IPS DF 4.7 (cell line): ENCODE data around the gene C2orf49.
A peak's percentile ranks its signal among the peaks of the same experiment; 100 is the strongest.

Source experiments
- DNase-seq: peaks from one replicate; pipeline ENCODE4 v3.0.0-alpha.2; 2013; ENCODE audit warnings: low spot score; ENCODE audit errors: extremely low read depth

Gene C2orf49

DNA sequence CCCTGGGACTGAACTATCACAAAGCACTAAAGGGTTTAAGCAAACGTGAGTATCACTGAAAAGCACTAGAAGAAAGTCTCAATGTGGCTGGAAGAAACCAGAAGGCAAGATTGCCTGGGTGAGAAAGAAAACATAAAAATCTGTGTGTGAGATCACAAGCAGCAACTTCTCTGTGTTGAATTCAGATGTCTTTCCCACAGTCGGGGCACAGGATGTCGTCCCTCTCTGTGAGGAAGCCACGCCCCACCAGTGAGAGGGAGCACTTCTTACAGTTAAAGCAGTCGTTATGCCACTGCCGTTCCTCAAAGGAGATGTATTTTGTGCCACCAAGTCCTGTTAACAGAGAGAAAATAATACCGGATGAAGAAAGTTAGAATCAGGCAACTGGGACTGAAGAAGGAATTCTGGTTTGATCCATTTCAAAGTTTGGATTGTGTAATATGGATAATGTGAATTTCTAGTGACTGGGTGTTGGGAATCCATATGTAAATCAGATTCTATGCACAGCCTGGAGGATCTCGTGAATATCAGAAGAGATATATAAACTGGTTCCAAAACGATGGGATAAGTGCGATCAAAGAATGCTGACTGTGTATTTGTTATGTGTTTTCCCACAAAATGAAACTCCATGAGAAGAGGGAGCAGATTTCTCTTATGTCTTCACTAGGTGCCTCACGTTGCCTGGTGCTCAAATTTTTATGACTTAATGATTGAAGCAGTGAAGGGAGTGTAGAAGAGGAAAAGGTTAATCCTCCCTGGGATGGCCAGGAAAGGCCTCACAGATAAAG, 24.0 kb downstream of the C2orf49 start:
- no peak for DNase-seq

DNA sequence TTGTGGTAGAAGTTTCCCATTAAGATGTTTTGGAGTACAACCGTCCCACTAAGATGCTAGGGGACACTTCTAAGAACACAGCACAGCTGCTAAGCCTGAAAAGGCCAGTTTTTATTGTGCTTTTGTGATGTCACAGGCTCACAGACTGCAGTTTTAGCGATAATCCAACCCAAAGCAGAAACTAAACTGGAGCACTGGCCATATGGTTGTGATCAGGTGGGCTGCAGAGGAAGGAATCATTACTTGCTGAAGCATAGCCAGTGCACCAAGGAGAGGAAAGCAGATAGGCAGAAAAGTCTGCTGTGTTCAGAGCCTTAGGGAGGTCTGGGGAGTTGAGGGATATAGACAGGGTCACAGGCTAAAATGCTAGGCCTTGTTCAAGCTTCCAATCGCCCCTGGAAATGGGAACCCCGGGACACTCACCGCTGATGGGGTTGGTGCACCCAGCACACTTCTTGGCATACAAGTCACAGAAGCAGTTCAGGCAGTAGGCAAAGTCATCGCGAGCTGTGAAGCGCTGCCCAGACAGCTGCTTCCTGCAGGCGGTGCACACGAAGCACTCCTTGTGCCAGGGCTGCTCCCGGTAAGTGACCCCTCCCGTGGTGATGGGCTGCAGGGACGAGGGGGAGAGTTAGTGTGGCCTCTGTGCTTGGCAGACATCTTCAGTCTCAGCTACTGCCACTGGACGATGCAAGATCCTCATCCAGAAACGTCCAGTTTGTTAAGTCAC, 25.7 kb downstream of the C2orf49 start:
- no peak for DNase-seq

DNA sequence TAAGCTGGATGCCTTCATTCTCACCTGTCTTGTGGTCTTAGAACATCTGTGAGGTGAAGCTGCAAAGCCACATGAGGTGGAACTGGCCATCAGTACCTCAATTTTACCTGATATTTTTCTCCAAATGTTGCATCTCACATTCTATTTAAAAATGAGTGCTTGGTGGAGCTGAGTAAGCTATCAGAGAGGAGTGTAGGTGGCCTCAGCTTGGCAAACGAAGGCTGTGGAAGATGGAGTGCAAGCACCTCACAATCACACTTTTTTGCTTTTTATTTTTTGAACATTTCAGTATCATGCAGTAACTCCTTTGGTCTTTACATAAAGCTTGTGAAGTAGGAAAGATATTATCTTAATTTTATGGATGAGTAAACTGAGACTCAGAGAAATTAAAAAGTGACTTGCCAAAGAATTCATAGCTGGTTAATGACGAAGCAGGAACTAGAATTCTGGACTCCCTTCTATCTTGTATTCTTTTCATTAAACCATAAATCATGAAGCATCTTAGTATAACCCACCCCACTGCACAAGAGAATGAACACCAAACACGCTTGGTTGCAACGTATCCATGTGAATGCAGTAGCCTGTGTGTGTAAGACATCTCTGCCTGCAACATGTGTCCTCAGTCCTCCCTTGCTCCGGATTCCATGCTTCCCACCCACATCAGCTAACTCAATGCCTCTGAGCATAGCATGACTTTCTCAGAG, 27.2 kb downstream of the C2orf49 start:
- DNase-seq: no peak

DNA sequence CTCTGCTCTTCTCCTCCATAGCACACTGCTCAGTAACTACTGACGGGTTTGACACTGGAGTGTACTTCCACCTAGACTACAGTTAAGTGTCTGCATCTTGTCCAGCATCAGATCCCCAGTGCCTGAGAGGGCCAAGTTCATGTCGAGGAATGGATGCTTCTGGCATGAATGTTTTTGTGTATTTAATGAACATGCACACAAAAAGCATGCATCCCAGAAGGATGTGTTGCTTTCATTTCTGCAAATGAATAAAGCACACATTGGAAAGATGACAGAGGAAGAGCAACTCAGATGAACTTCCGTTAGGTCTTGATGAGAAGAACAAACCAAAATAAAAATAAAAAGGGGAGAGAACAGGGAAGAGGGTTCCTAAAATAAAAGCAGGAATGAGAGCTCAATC, 27.9 kb downstream of the C2orf49 start:
- DNase-seq: no peak

DNA sequence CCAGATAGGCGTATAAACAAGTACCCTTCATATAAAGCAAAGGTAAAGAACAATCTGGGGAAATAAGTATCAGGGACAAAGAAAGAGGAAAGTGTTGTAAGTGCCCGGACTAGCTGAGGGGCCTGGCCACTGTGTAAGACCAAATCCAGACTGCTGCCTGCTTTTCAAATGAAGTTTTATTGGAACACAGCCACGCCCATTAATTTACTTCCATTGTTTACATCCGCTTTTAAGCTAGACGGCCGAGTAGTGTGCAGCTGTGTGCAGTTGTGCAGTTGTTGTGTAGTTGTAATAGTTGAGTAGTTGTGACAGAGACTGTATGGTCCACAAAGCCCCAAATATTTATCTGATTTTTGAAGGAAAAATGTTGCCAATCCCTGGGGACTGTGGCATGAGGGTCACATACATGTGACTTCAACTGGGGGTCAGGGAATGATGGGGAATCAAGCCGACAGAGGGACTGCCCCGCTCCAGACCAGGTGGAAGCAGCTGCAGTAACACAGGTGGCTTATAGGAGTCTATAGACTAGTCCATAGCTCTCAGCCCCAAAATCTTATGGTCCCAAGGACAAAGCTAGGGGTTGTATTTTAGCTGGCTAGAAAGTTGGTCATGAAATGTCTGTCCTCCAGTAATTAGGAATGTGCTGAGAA, 31.5 kb downstream of the C2orf49 start:
- no peak for DNase-seq

DNA sequence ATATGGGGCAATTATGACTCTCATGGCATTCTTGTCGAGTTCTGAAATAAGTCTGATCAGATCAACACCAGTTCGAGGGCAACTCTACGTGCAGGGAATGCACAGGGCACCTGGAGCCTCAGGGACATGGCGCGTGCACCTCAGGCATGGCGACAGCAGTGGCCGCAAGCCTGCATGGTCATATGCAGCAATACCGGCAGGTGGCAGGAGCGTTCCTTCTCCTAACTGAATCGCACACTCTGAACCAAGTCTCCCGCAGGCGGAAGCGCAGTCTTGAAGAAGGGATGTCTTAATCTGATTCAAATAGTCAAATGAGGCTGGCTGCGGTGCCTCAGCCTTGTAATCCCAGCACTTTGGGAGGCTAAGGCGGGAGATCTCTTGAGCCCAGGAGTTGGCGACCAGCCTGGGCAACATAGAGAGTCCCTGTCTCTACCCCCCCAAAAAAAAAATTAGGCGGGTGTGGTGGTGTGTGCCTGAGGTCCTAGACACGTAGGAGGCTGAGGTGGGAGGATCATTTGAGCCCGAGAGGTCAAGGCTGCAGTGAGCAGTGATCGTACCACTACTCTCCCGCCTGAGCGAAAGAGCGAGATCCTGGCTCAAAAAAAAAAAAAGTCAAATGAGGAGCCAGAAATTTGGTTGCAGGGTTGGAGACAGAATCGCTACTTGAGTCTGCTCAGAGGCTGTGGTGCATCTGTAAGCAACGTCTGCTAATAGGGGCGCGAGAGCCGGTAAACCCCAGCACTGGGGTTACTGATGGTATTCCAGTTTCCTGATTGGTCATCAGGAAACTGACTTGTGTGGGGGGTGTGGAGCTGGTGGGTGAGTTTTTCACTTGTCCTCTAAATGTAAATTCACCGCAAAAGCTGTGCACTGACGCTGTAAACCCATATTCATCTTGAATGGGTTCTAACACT, 32.7 kb downstream of the C2orf49 start:
- DNase-seq: peak; percentile 79

DNA sequence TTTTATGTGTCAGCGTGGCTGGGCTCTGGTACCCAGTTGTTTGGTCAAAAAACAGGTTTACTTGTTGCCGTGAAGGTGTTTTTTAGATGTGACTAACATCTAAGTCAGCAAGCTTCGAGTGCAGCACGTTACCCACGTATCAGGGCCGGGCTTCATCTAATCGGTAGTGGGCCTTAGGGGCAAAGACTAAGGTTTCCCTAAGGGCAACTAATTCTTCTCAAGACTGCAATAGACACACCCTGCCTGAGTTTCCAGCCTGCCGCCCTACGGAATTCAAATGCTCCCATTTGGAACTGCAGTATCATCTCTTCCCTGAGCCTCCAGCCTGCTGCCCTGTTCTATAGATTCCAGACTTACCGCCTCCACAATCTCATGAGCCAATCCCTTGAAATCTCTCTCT, 33.8 kb downstream of the C2orf49 start:
- no peak for DNase-seq

DNA sequence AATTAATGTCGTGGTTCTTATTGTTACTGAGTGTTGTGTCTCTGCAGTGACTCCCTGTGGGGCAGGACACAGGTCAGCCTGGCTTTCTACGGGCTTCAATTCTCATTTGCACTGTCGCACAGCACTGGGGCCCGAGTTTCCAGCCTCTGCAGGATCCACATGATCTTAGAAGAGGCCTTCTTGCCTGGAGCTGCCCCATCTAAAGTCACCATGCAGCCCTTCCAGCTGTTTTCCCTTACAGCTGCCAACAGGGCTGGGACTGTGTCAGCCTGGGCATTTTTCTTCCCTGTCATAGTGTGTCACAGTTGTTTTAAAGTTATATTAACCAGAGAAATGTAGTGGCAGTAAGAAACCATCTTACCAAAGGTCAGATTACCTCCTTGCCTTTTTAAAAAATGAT, 34.5 kb downstream of the C2orf49 start:
- DNase-seq: no peak

DNA sequence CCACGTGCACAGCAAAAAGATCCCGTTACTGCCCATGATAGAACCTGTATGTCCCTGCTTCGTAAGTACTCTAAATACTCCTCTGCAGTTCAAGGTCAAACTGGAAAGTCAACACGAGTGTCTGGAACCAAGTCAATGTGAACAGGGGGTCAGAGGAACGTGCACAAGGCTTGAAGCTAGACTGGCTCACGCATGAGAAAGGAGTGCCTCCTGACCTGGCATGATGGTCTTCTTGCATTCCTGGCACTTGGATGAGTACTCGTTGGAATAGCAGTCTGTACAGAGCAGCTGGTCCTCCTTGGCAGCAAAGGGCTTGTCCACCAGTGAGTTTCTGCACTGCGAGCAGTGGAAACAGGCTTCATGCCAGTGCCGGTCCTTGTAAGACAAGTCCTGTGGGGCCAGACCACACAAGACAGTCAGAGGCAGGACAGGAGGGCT, 36.0 kb downstream of the C2orf49 start:
- DNase-seq: no peak

DNA sequence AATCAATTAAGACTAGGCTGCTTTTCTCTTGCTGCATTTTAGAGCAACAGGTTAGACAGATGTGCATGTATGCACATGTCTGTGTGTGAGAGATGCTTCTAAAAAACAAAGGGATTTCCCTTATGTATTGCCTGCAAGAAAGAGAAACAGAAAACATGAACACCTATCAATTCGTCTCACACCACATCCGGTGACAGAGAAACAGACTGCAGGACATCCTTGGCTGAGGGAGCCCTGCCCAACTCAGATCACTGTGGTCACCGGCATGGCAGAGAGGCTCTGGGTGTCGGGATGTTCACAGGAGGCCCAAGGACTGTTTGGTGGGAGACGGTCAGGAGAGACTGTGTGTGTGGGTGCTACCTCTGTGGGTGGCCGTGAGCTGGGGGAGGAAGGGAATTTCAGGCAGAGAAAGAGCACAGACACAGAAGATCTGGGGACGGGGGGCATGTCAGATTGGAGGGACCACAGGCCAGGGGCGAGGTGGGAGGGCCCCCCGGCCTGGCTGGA, 36.6 kb downstream of the C2orf49 start:
- no peak for DNase-seq

DNA sequence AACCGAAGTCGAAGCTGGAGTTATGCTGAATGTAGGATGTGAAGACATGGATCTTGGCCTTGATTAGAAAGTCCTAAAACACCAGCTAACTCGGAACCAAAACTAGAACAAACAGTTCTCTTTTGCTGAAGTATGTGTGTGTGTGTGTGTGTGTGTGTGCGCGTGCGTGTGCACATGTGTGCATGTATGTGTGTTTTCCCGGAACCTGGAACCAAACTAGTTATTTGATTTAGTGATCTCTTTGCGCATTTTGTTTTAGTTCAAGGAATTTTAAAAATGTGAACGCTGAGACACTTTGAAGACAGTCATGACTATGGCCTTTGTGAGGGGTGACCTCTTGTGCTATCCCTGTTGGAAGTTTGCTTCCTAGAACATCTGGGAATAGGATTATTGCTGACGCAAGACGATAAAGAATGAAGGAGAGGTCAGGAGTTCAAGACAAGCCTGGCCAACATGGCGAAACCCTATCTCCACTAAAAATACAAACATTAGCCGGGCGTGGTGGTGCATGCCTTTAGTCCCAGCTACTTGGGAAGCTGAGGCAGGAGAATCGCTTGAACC, 37.7 kb downstream of the C2orf49 start:
- no peak for DNase-seq

DNA sequence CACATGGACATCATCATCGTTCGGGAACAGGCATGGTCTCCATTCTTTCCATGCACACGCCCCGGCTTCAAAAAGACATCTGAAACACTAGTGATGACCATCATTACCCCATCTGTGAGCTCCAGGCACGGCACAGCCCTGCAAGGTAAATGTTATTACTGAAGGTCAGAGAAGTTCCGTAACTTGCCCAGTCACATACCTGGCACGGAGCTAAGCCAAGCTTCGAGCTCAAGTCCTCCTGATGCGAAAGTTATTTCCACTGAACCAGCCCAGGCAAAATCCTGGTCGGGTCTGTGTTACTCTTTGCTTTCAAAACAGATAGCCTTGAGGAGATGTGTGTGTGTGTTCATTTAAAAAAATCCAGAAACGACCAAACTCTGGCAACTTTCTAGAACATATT, 38.7 kb downstream of the C2orf49 start:
- DNase-seq: no peak

DNA sequence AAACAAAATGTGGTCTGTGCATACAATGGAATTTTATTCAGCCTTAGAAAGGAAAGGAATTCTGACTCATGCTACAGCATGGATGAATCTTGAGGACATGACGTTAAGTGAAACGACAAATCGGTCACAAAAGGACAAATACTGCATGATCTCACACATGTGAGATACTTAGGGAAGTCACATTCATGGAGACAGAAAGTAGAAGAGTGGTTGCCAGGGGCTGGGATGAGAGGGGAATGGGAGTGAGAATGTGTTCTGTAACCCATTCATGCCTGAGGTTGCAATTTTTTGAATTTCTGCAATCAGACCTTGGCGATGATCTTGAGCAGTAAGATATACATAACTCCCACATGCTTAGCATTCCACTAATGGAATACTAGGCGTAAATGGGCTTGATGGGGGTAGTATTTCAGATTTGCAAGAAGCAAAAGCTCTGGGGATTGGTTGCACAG, 39.5 kb downstream of the C2orf49 start:
- no peak for DNase-seq

DNA sequence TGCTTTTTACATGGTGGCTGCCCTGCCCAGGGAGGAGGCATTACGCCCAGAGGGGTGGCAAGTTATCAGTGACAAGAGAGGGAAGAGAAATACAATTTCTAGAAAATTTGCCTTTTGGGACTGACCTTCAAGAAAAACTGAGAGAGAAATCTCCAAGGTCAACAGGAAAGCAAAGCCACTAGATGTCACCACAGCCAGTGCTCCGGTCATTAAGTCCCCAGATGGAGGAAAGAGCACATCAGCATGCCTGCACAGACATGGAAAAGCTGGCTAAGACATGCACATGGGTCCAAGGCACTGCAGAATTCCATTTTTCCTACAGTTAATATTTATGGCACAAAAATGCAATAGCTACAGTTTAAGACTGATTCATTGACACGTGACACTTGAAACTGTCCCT, 40.5 kb downstream of the C2orf49 start:
- DNase-seq: no peak

DNA sequence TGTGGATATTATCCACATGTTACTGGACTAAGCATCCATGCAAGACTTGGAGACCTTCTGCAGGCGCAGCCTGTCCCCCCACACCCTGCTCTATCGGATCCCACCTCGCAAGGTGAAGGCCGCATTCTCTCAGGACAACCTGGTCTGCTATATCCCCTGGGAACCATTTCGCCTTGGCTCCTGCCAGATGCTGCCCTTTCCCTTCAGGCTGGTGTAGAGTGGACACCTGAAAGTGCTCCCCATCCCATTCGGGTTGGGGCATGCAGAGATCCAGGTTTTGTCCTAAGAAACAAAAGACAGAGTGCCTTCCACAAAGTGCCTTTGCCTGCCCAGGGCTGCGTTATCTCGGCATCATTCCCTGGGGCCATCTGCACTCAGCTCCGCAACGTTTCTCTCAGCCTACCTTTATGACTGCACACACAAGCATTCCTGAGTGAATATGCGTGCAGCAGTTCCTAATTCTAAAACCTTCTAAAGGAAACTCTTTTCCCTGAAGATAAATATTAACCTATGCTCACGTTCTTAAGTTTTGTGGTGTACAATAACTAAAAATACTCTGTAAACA, 41.0 kb downstream of the C2orf49 start:
- DNase-seq: no peak

DNA sequence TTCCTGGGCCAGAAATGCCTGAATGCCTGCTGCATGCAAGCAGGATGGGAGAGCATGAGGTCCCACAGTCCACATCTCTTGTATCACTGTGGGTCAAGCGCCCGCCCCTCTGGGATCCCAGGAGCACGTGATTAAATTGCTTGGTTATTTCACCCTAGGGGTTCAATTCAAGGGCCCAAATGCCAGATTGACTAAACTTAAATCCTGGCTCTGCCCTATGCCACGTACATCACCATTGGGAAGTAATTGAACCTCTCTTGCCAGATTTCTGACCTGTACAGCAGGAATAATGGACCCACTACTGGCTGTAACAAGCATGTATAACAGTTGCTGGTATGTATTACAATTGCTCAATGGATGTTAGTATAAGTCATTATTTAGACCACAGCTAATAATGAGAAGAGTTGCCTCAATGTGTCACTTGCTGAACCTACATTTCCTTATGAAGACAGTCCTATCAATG, 41.6 kb downstream of the C2orf49 start:
- no peak for DNase-seq

DNA sequence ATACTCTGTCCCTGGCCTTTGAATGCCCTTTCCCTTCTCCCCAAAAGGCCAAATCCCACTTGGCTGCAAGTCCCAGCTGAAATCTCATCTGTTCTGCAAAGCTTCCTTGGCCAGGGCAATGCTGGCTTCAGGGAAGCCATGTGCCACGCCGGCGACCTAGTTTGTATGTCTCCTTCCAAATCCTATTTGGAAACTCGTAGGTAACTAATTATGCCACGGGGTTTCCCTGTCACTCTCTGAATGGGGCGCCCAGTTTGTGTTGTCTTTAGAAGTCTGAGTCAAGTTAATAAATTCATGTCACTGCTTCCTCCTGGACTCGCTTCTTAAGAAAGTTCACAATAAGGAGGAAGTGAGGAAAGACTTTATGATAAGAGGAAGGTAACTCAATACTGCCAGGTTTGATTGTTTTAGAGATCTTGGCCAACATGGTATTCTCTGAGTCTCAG, 42.4 kb downstream of the C2orf49 start:
- DNase-seq: no peak

DNA sequence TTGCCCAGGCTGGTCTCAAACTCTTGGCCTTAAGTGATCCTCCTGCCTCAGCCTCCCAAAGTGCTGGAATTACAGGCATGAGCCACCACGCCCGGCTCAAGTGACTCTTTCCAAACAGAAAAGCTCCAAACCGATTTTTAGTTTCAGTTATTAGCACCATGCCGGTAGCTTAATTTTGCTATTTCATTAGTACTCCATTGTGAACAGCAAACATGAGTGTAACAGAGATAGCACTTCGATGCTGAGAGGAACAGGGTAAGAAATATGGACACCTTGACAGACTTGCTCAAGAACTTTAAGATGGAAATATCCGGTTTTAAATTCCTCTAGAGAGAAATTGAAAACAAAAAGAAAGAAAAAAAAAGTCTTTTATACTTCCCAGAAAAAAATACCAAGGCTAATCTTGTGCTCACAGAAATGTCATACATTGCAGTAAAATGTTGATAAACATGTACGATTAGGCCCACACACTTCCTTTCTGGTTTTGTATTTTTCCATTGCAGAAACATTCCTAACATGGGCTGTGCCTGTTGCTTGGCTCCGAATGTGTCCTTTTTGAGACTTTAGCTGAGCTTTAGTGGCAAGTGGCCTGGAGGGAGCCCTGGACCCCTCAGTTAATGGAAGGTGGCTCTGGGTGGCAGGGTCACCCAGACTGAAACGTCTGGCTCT, 43.2 kb downstream of the C2orf49 start:
- DNase-seq: no peak

DNA sequence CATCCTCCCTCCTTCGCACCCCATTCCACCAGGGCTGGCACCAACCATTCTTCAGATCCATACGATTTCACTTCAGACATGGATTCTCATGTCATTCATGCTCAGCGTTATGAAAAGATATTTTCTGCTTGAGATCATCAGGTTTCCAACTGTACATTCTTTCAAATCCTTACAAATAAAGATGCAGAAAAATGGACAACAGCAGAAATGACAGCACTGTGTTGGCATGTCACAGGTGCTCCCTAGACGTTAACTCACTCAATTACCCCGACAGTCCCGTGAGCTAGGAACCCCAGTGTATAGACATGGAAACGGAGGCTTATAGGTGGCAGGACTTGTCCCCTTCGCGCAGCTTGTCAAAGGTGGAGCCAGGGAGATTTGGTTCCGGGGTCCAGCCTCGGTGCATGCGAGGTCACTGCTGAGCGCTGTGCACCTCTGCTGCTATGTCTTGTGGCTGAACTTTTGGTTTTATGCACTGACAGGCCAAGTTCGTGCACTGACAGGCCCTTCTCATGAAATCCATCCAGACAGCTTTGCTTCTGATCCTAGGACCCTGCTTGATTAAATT, 43.8 kb downstream of the C2orf49 start:
- DNase-seq: no peak
